Stimulated activated CD4-positive, alpha-beta T cell treated with anti-CD3 and anti-CD28 coated beads, Interleukin-15, amount 100 ng/mL, for 48 hours (primary cell): ENCODE measurements around the gene TSC22D3.
"Not testable (repeated sequence)": the region's sequence is repeated elsewhere in the genome, so short reads cannot be mapped to it uniquely, and the experiment has no call there.

Experiments
- DNase-seq, 2 donors: peaks; one replicate each; pipeline ENCODE4 v3.0.0-alpha.2; 2020; ENCODE audit warnings: low read depth in 2 of 2

TSC22D3 gene

GRCh38 chrX:107682256-107682655 is 93.3 kb downstream of the TSC22D3 start:
- no peak for DNase-seq

GRCh38 chrX:107678957-107679740 is 96.4 kb downstream of the TSC22D3 start:
- DNase-seq, result peak in 1 of 2 donors; percentile 67

- no peak for DNase-seq
Observed at GRCh38 chrX:107677909-107678308, 97.7 kb downstream of the TSC22D3 start.

- DNase-seq, result no peak
Observed at GRCh38 chrX:107677501-107677901, 98.1 kb downstream of the TSC22D3 start.

- DNase-seq, result peak in 1 of 2 donors; percentile 41
Observed at GRCh38 chrX:107676559-107677378, 98.8 kb downstream of the TSC22D3 start.

GRCh38 chrX:107675823-107676555 is 99.6 kb downstream of the TSC22D3 start:
- no peak for DNase-seq

- no peak for DNase-seq
Observed at GRCh38 chrX:107675365-107675654, 100.3 kb downstream of the TSC22D3 start.

- peak in 1 of 2 donors; percentile 9 for DNase-seq
Observed at GRCh38 chrX:107674480-107675364, 100.9 kb downstream of the TSC22D3 start.

GRCh38 chrX:107673933-107674479 is 101.6 kb downstream of the TSC22D3 start:
- peak; percentile 76 to 86 for DNase-seq

- DNase-seq, result no peak
Observed at GRCh38 chrX:107673431-107673830, 102.2 kb downstream of the TSC22D3 start.

- peak; percentile 50 to 75 for DNase-seq
Observed at GRCh38 chrX:107672955-107673378, 102.6 kb downstream of the TSC22D3 start.

- DNase-seq, result not testable (repeated sequence)
Observed at GRCh38 chrX:107671256-107671655, 104.3 kb downstream of the TSC22D3 start.

- DNase-seq, result no peak
Observed at GRCh38 chrX:107669885-107670628, 105.5 kb downstream of the TSC22D3 start.

GRCh38 chrX:107669261-107669660 is 106.3 kb downstream of the TSC22D3 start:
- DNase-seq, result no peak

GRCh38 chrX:107668710-107669109 is 106.9 kb downstream of the TSC22D3 start:
- not testable (repeated sequence) for DNase-seq

GRCh38 chrX:107667426-107667825 is 108.2 kb downstream of the TSC22D3 start:
- DNase-seq, result no peak

GRCh38 chrX:107666931-107667330 is 108.7 kb downstream of the TSC22D3 start:
- DNase-seq, result no peak
